NK-92 treated with Interleukin-12 subunit alpha and Interleukin-12 subunit beta, amount 100 ng/mL, for 24 hours (cell line): Measurements from ENCODE around the gene SPATA1.
"Not testable (repeated sequence)": the region's sequence is repeated elsewhere in the genome, so short reads cannot be mapped to it uniquely, and the experiment has no call there.

ENCODE experiments used
- DNase-seq: peaks from one replicate; lab custom pipeline; 2025; lab: John Stamatoyannopoulos, UW

Gene SPATA1

GRCh38 chr1:84594959-84595358 is 88.8 kb downstream of the SPATA1 start:
- DNase-seq, result not testable (repeated sequence)

GRCh38 chr1:84597011-84597410 is 90.8 kb downstream of the SPATA1 start:
- DNase-seq, result no peak

DNA sequence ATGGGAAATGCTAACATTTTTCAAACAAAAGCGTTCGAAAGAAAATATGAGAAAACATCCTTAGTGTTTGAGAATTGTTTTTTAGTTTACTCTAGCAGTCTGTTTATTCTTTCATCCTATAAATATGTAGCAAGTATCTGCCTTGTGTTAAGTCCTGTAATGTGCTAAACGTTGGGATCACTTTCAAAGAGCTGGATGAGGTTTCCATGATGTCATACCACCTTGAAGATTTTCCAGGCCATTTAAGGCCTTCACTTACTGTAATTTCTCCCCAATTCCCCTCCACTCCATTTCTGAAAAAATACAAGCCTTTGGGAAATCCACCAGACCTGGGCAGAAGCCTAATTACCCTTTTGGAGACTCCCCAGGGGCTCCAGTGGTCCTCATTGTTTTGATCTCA is 92.2 kb downstream of the SPATA1 start:
- no peak for DNase-seq

- DNase-seq, result no peak
These were observed 92.9 kb downstream of the SPATA1 start for GRCh38 chr1:84598846-84599741.

DNA sequence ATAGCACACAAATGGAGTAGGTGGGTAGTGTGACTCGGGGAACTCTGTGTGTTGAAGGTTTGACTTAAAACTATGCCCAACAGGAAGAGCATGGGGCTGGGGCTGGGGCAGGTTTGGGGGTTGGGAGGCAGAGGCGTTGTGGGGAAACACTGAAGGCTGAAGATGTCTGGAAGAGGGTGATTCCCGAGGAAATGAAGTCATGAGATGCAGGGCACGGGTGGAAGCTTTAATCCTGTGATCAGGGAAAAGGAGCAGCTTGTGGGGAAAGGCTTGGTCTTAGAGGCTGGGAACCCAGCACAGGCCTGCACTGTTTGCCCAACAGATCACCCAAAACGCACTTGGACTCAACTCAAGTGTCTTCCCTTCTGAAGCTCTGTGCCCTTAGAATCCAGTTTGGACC is 94.6 kb downstream of the SPATA1 start:
- no peak for DNase-seq

DNA sequence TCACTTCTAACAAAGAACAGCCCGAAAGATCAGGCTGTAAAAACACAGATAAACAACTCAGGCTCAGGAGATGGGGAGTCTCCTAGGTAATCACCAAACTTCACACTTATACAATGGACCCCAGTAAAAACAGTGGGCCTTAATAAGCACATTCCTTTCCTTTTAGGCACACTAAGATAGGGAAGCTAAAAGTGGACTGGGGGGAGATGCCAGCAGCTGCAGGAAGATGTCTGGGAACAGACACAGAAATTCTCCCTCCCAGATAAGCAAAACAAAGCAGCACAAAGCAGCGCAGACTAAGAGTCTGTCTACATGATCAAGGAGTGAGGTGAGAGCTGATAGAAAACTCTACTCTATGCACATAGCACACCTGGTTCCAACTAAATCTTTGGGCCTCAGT is 97.0 kb downstream of the SPATA1 start:
- no peak for DNase-seq

- DNase-seq, result no peak
These were observed 98.0 kb downstream of the SPATA1 start for GRCh38 chr1:84603941-84604830.

DNA sequence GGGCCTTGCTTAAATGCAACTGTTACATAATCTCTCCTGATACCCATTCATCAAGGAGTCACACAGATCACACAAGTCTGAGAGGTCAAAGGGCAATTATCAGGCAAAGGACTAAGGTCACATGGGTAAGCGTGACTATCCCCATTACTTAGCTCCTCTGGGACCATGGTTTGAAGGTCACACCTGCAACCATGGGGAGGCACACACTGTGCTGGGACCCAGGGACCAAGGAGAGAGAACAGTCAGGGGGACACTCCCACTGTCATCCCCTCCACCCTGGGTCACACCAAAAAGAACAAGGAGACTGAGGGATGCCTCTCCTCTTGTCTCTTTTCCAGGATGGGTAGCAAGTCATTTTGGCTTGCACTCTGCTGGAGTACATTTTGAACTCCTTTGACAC is 99.0 kb downstream of the SPATA1 start:
- DNase-seq, result no peak

- DNase-seq, result no peak
These were observed 100.8 kb downstream of the SPATA1 start for GRCh38 chr1:84606977-84607376.

DNA sequence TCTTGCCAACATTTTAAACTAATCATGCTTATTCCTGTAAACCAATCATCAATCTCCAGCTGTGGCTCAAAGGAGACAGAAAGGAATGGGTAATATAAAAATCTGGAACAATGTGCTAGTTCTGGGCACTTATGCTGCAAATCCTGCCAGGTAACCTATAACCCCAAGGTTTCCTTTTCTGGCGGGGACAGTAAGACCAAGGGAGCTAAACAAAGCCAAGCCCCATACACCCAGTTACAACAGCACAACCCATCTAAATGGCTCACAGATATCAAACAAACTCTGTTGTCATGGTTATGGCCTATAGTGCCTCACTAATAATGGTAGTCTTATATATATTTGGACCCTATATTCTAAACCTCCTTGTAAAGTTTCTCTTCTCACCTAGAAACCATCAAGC is 104.9 kb downstream of the SPATA1 start:
- no peak for DNase-seq

DNA sequence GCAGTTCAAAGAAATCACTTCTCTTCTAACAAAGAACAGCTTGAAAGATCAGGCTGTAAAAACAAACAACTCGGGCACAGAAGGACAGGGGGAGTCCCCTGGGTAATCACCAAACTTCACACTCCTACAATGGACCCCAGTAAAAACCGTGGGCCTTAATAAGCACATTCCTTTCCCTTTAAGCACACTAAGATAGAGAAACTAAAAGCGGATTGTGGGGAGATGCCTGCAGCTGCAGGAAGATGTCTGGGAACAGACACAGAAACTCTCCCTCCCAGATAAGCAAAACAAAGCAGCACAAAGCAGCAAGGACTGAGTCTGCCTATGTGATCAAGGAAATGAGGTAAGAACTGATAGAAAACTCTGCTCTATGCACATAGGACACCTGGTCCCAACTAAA is 105.6 kb downstream of the SPATA1 start:
- DNase-seq, result no peak

DNA sequence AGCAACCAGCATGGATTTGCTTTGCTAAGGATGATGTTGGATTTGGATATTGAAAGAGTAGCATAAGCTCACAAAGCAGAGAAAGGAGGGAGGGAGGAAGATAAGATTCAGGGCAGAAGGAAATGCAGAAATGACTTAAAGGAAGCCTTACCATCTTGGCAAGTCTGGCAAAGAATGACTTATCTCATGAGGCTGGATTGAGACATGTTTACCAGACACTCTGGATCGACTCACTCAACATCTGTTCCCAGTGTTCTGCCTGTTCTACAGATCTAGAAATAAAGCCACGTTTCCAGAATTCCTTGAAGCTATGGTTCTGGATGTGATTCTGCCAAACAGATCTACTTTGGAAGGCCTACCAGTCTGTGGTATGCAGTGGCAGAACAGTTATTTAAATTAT is 106.8 kb downstream of the SPATA1 start:
- no peak for DNase-seq

DNA sequence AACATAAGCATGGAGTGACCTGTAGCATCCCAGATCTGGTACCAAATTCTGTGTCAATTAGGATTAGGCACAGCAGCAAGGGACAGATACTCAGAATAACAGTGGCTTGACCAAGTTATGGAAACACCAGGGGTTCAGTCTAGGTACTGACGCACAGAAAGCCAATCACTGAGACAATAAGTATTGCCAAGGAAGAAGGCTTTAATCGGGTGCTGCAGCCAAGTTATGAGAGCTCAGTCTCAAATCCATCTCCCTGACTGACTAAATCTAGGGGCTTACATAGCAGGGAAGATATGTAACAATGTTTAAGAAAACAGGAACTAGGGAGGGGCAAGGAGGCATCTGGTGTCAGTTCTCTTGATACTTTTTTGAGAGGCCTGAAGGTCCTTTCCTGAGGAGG is 107.7 kb downstream of the SPATA1 start:
- DNase-seq, result no peak

GRCh38 chr1:84615790-84616189 is 109.6 kb downstream of the SPATA1 start:
- no peak for DNase-seq
